BJ (cell line): ENCODE results near the gene ATP8A2. TPM values are rescaled to one million over a fixed set of nuclear protein-coding genes. Genes with fewer than 3 reads are reported as not detected.

ENCODE experiments used
- CTCF ChIA-PET: fragments of 350-600 bp; formaldehyde crosslinking; extraction: SDS; loops from one replicate; lab custom pipeline; 2021; ENCODE audit warnings: antibody characterized with exemption, inconsistent platforms; lab: Yijun Ruan, JAX
- POLR2A ChIA-PET: fragments of 300-600 bp; sonication (Branson Sonifier 250); formaldehyde crosslinking; extraction: SDS; loops from one replicate; lab custom pipeline; 2021; ENCODE audit warnings: antibody characterized with exemption; lab: Charles Lee
- DNase-seq: peaks from one replicate; pipeline ENCODE4 v3.0.0-alpha.2; 2011; ENCODE audit warnings: low read depth
- H3K27me3 ChIP-seq: 2 replicates; pipeline ENCODE4 v1.6.0; 2011; ENCODE audit warnings: low read length; ENCODE audit not compliant: control insufficient read depth, insufficient read depth
- H3K36me3 ChIP-seq: 2 replicates; pipeline ENCODE4 v1.5.1; 2011; ENCODE audit warnings: low read length; ENCODE audit not compliant: control insufficient read depth, insufficient read depth
- H3K4me3 ChIP-seq: 2 replicates; pipeline ENCODE4 v1.5.1; 2011; ENCODE audit warnings: low read depth, mild to moderate bottlenecking, control low read depth, low read length
- polyA plus RNA-seq: library from polyadenylated mRNA; depleted of rRNA; stranded (reverse); fragments of >200 nt; gene quantifications from 2 replicates; pipeline ENCODE4 v1.2.3, GENCODE V29; 2011
- TF ChIP-seq, protein P1 (sequence below): IDR thresholded peaks from 2 replicates; pipeline ENCODE4 v1.5.1; 2011; ENCODE audit warnings: low read depth, mild to moderate bottlenecking, control low read depth, inconsistent platforms, low read length, moderate library complexity; ENCODE audit not compliant: insufficient read depth

Gene ATP8A2
- polyA plus RNA-seq, 1 experiment = 0.02 TPM

DNA sequence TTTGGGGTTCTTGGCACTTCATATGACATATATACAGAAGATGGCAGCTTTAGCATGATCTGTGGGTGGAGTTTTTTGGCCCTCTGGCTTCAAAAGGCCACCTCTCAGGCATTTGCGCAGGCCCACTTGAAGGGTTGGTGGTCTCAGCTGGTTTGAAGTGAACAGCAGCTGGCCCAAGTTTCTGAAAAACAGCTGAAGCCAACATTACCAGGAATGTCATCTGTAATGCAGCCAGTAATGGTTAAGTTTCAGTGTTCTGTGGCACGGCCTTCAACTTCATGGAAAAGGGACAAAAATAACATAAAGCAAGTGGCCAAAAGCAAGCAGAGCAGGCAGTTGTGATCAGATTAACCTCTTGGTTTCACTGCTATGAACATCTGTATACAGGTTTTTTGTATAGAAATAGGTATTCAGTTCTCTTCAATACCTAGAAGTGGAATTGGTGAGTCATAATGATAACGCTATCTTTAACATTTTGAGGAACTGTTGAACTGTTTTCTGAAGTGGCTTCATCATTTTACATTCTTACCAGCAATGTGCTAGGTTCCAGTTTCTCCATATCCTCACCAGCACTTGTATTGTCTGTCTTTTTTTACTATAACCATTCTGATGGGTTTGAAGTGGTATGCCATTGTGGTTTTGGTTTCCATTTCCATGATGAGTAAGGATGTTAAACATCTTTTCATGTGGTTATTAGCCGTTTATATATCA, 434.6 kb downstream of the ATP8A2 start:
- ChIA-PET CTCF (no interaction called here), POLR2A (no interaction called here)
- no peak for DNase-seq
- Histone ChIP-seq H3K27me3 (no peaks in the 10 kb centered on the region), H3K36me3 (no peaks in the 10 kb centered on the region), H3K4me3 (no peak overlapping the region)
- TF ChIP-seq, protein P1, sequence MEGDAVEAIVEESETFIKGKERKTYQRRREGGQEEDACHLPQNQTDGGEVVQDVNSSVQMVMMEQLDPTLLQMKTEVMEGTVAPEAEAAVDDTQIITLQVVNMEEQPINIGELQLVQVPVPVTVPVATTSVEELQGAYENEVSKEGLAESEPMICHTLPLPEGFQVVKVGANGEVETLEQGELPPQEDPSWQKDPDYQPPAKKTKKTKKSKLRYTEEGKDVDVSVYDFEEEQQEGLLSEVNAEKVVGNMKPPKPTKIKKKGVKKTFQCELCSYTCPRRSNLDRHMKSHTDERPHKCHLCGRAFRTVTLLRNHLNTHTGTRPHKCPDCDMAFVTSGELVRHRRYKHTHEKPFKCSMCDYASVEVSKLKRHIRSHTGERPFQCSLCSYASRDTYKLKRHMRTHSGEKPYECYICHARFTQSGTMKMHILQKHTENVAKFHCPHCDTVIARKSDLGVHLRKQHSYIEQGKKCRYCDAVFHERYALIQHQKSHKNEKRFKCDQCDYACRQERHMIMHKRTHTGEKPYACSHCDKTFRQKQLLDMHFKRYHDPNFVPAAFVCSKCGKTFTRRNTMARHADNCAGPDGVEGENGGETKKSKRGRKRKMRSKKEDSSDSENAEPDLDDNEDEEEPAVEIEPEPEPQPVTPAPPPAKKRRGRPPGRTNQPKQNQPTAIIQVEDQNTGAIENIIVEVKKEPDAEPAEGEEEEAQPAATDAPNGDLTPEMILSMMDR = no peak

DNA sequence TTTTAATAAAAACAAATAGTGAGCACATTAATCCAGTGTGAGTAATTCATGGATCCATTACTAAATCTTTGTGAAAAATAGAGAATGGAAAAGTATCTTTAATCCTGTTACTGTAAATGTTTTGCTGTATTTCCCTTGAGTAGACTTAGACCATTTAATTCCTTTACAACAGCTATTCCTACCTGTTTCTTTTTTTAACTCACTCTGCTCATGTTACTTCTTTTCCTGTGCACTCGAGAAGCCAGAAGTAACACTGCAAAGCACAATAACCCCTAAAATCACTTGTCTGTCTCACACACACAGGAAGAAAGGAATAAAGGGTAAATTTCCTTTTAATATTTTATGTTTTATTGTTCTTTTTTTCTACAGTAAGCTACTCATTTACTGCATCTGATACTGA, 435.8 kb downstream of the ATP8A2 start:
- TF ChIP-seq, protein P1 = no peak
- POLR2A ChIA-PET = no interaction called here
- no peak for DNase-seq
- no peaks in the 10 kb centered on the region for H3K27me3 ChIP-seq
- CTCF ChIA-PET = no interaction called here
- H3K36me3 ChIP-seq = no peaks in the 10 kb centered on the region
- H3K4me3 ChIP-seq = no peak overlapping the region

DNA sequence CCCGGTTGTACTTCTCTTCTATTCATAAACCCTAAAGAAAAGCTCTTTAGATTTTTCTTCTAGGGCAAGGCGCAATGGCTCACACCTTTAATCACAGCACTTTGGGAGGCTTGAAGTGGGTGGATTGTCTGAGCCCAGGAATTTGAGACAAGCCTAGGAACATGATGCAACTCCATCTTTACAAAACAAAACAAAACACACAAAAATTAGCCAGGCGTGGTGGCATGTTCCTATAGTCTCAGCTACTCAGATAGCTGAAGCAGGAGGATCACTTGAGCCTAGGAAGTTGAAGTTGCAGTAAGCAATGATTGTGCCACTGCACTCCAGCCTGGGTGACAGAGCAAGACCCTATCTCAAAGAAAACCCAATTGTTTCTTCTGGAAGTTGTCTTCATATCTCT, 439.7 kb downstream of the ATP8A2 start:
- no peak for DNase-seq
- TF ChIP-seq, protein P1 = no peak
- Histone ChIP-seq H3K27me3 (no peaks in the 10 kb centered on the region), H3K36me3 (no peaks in the 10 kb centered on the region), H3K4me3 (no peak overlapping the region)
- CTCF ChIA-PET = interaction anchor here (0.6 kb wide), 1 partner anchor 311 kb away, joined by 3 read pairs; no protein-coding TSS in a partner anchor
- POLR2A ChIA-PET = no interaction called here

DNA sequence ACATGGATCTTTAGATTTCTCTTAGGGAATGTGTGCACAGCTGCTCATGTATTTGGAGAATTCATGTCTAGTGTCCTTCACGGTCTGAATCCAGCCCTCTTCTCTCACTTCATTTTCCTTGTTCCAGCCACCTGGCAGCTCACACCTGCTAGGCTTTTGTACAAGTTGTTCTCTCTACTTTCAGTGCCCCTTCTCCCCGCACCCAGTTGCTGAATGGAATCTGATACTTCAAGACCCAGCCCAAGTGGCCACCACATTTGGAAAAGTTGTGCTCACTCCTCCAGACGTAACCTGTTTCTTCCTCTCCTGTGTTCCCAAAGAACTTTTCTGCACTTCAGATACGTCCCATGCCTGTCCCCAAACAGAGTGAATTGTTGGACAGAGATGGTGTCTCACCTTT, 444.5 kb downstream of the ATP8A2 start:
- Histone ChIP-seq H3K27me3 (no peaks in the 10 kb centered on the region), H3K36me3 (no peaks in the 10 kb centered on the region), H3K4me3 (no peak overlapping the region)
- ChIA-PET POLR2A (no interaction called here), CTCF (no interaction called here)
- TF ChIP-seq, protein P1 = no peak
- no peak for DNase-seq

DNA sequence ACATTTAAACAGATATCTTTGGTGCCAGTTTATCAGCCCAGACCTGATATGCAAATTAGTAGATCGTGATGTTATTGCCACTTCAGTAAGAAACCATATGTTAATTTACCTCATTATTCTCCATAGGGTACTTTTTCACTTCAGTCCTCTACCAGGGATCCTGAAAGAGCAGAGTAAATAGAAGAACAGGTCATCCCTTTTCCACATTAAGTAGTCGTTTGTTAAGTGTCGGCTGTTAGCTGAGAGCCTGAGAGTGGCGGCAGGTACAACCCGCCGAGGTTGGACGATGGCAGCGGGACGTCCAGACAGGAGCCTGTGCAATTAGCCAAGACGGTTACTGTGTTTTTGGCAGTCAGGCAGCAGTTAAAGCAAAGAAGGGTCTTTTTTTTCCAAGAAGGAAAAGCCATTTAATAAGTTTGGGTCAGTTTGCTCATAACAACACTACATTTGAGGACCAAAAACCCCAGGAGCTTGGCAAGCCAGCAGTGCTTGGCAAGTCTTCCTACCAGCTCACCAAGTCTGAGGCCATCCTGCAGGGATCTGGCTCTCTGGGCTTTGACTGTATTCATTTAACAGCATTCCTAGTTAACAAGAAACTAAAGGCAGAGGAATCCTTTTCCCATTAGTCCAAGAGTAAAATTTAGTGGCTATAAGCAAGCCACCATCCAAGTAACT, 448.2 kb downstream of the ATP8A2 start:
- no peaks in the 10 kb centered on the region for H3K36me3 ChIP-seq
- ChIA-PET POLR2A (no interaction called here), CTCF (no interaction called here)
- TF ChIP-seq, protein P1 = no peak
- H3K4me3 ChIP-seq = no peak overlapping the region
- no peak for DNase-seq
- no peaks in the 10 kb centered on the region for H3K27me3 ChIP-seq
